Trophoblast cell (in vitro differentiated cells and primary cell): ENCODE results near the gene SLC6A16.

Experiments
- DNase-seq, 2 donors: peaks; one replicate each; pipeline ENCODE4 v3.0.0-alpha.2; 2016
- H2AFZ ChIP-seq: 2 replicates; pipeline ENCODE4 v1.6.1; 2013; ENCODE audit warnings: low read length, moderate library complexity, mild to moderate bottlenecking; ENCODE audit not compliant: insufficient read depth, poor library complexity
- H2AK5ac ChIP-seq: 2 replicates; pipeline ENCODE4 v1.6.1; 2013; ENCODE audit warnings: mild to moderate bottlenecking, low read length
- H2BK120ac ChIP-seq: 2 replicates; pipeline ENCODE4 v1.6.1; 2013; ENCODE audit warnings: low read length, mild to moderate bottlenecking, moderate library complexity; ENCODE audit not compliant: insufficient read depth, poor library complexity
- H2BK12ac ChIP-seq: 2 replicates; pipeline ENCODE4 v1.6.1; 2013; ENCODE audit warnings: mild to moderate bottlenecking, low read length, moderate library complexity
- H2BK5ac ChIP-seq: 2 replicates; pipeline ENCODE4 v1.6.1; 2013; ENCODE audit warnings: low read length, low read depth, moderate library complexity, mild to moderate bottlenecking; ENCODE audit not compliant: poor library complexity
- H3K14ac ChIP-seq: 2 replicates; pipeline ENCODE4 v1.6.1; 2013; ENCODE audit warnings: mild to moderate bottlenecking, low read length
- H3K18ac ChIP-seq: 2 replicates; pipeline ENCODE4 v1.6.1; 2013; ENCODE audit warnings: mild to moderate bottlenecking, low read length
- H3K23ac ChIP-seq: 2 replicates; pipeline ENCODE4 v1.6.1; 2013; ENCODE audit warnings: low read length
- H3K27ac ChIP-seq: 2 replicates; pipeline ENCODE4 v1.5.1; 2013; ENCODE audit warnings: low read depth, mild to moderate bottlenecking, inconsistent platforms, low read length, moderate library complexity
- H3K27me3 ChIP-seq: 2 replicates; pipeline ENCODE4 v1.6.1; 2013; ENCODE audit warnings: inconsistent platforms, mild to moderate bottlenecking, low read length, moderate library complexity; ENCODE audit not compliant: insufficient read depth
- H3K36me3 ChIP-seq, 2 experiments: 1 replicate in 1 of 2; 2 replicates in 1 of 2; pipeline ENCODE4 v1.6.1; 2013; ENCODE audit warnings: low read length in 2 of 2, mild to moderate bottlenecking in 2 of 2, moderate library complexity in 1 of 2; ENCODE audit not compliant: insufficient read depth in 2 of 2, control insufficient read depth in 1 of 2
- H3K4ac ChIP-seq: 2 replicates; pipeline ENCODE4 v1.6.1; 2013; ENCODE audit warnings: low read depth, mild to moderate bottlenecking, low read length, moderate library complexity
- H3K4me1 ChIP-seq, 2 experiments: 1 replicate in 1 of 2; 2 replicates in 1 of 2; pipeline ENCODE4 v1.6.1; 2013; ENCODE audit warnings: low read length in 2 of 2, mild to moderate bottlenecking in 2 of 2, moderate library complexity in 1 of 2; ENCODE audit not compliant: insufficient read depth in 2 of 2, control insufficient read depth in 1 of 2
- H3K4me2 ChIP-seq: 2 replicates; pipeline ENCODE4 v1.6.1; 2013; ENCODE audit warnings: inconsistent platforms, mild to moderate bottlenecking, low read length, moderate library complexity
- H3K4me3 ChIP-seq: 2 replicates; pipeline ENCODE4 v1.5.1; 2013; ENCODE audit warnings: mild to moderate bottlenecking, low read depth, low read length, inconsistent platforms
- H3K79me1 ChIP-seq: one replicate; pipeline ENCODE4 v1.6.1; 2013; ENCODE audit warnings: low read length
- H3K79me2 ChIP-seq: 2 replicates; pipeline ENCODE4 v1.6.1; 2013; ENCODE audit warnings: low read length, mild to moderate bottlenecking; ENCODE audit not compliant: control insufficient read depth, insufficient read depth, poor library complexity
- H3K9ac ChIP-seq: 2 replicates; pipeline ENCODE4 v1.6.1; 2013; ENCODE audit warnings: mild to moderate bottlenecking, low read length
- H3K9me3 ChIP-seq: 2 replicates; pipeline ENCODE4 v1.6.1; 2013; ENCODE audit warnings: low read depth, mild to moderate bottlenecking, control low read depth, inconsistent platforms, low read length; ENCODE audit not compliant: insufficient read depth
- H4K12ac ChIP-seq: 2 replicates; pipeline ENCODE4 v1.6.1; 2013; ENCODE audit warnings: low read depth, mild to moderate bottlenecking, low read length, moderate library complexity
- H4K8ac ChIP-seq: 2 replicates; pipeline ENCODE4 v1.6.1; 2013; ENCODE audit warnings: low read depth, mild to moderate bottlenecking, low read length, moderate library complexity
- H4K91ac ChIP-seq: one replicate; pipeline ENCODE4 v1.6.1; 2013; ENCODE audit warnings: low read depth, mild to moderate bottlenecking, low read length, moderate library complexity
- WGBS: extraction: QIAGEN DNeasy Blood & Tissue Kit; methylation state at CpG from one replicate; pipeline ENCODE4 v1.1.7; 2013; ENCODE audit warnings: missing lambda C conversion rate; ENCODE audit not compliant: insufficient read length, insufficient coverage; ENCODE audit errors: extremely low coverage; 5-methylcytosine and 5-hydroxymethylcytosine counted together

SLC6A16 gene

GRCh38 chr19:49336482-49337266 is 11.7 kb upstream of the SLC6A16 start:
- H3K4me1 ChIP-seq: peaks cover 12 to 15% of the 10 kb centered on the region in 2 experiments
- no peak overlapping the region for H3K23ac ChIP-seq
- H3K79me2 ChIP-seq: no peaks in the 10 kb centered on the region
- no peak overlapping the region for H4K8ac ChIP-seq
- no peak overlapping the region for H2BK12ac ChIP-seq
- no peak overlapping the region for H4K91ac ChIP-seq
- no peak overlapping the region for H2AFZ ChIP-seq
- no peak overlapping the region for H3K9ac ChIP-seq
- no peak overlapping the region for H3K4me3 ChIP-seq
- DNase-seq: no peak
- no peak overlapping the region for H2AK5ac ChIP-seq
- no peak overlapping the region for H3K14ac ChIP-seq
- no peaks in the 10 kb centered on the region for H3K27me3 ChIP-seq
- no peak overlapping the region for H2BK120ac ChIP-seq
- H3K4me2 ChIP-seq: no peak overlapping the region
- no peak overlapping the region for H3K4ac ChIP-seq
- no peak overlapping the region for H2BK5ac ChIP-seq
- WGBS: no CpG with 5 or more reads among the region's 10 CpGs
- peaks cover 9% of the 10 kb centered on the region for H3K9me3 ChIP-seq
- no peaks in the 10 kb centered on the region for H3K79me1 ChIP-seq
- H3K27ac ChIP-seq: no peak overlapping the region
- no peak overlapping the region for H4K12ac ChIP-seq
- H3K36me3 ChIP-seq: peaks cover 19 to 28% of the 10 kb centered on the region in 2 experiments
- no peak overlapping the region for H3K18ac ChIP-seq

DNA sequence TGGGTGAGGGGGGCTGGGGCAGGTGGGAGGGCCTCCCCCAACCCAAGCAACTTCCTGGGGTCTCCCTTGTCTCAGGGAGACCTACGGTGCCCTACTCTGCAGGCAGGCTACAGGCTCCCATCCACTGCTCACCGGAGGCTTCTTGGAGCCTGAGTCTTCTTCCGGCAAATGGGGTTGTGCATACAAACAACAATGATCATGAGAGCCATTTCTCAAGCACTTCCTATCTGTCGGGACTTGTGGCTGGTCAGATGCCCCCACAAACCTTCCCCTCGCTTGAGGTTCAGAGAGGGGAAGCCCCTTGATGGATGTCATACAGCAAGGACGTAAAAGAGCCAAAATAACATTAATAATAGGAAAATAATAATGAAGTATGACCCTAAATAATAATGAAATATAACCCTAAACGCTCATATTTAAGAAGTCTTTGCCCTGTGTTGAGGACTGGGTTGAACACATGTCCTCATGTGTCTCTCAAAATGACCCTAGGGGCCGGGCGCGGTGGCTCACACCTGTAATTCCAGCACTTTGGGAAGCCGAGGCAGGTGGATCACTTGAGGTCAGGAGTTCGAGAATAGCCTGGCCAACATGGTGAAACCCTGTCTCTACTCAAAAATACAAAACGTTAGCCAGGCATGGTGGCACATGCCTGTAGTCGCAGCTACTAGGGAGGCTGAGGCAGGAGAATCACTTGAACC is 10.9 kb upstream of the SLC6A16 start:
- H3K79me1 ChIP-seq: no peaks in the 10 kb centered on the region
- no peak overlapping the region for H3K9ac ChIP-seq
- no peak overlapping the region for H3K4me3 ChIP-seq
- H3K14ac ChIP-seq: no peak overlapping the region
- no peak overlapping the region for H2BK5ac ChIP-seq
- H2BK12ac ChIP-seq: no peak overlapping the region
- H3K27me3 ChIP-seq: no peaks in the 10 kb centered on the region
- H2AFZ ChIP-seq: no peak overlapping the region
- DNase-seq: no peak
- no peak overlapping the region for H4K8ac ChIP-seq
- no peak overlapping the region for H3K4me2 ChIP-seq
- no peak overlapping the region for H3K4ac ChIP-seq
- no CpG with 5 or more reads among the region's 14 CpGs for WGBS
- H3K4me1 ChIP-seq: peaks cover 12 to 15% of the 10 kb centered on the region in 2 experiments
- no peak overlapping the region for H4K91ac ChIP-seq
- no peak overlapping the region for H3K27ac ChIP-seq
- peaks cover 9% of the 10 kb centered on the region for H3K9me3 ChIP-seq
- H4K12ac ChIP-seq: no peak overlapping the region
- H3K23ac ChIP-seq: no peak overlapping the region
- H3K79me2 ChIP-seq: no peaks in the 10 kb centered on the region
- H3K36me3 ChIP-seq: peaks cover 11 to 20% of the 10 kb centered on the region in 2 experiments
- H3K18ac ChIP-seq: no peak overlapping the region
- no peak overlapping the region for H2BK120ac ChIP-seq
- H2AK5ac ChIP-seq: no peak overlapping the region

GRCh38 chr19:49335071-49335783 is 10.2 kb upstream of the SLC6A16 start, which contains the start of gene CD37:
Gene CD37 (plus strand): TSS chr19:49335406. CDS start chr19:49335541, 135 bp downstream.
- no CpG with 5 or more reads among the region's 13 CpGs for WGBS
- no peak within 1 kb of the TSS for H3K4ac ChIP-seq
- no peak within 1 kb of the TSS for H3K4me2 ChIP-seq

DNA sequence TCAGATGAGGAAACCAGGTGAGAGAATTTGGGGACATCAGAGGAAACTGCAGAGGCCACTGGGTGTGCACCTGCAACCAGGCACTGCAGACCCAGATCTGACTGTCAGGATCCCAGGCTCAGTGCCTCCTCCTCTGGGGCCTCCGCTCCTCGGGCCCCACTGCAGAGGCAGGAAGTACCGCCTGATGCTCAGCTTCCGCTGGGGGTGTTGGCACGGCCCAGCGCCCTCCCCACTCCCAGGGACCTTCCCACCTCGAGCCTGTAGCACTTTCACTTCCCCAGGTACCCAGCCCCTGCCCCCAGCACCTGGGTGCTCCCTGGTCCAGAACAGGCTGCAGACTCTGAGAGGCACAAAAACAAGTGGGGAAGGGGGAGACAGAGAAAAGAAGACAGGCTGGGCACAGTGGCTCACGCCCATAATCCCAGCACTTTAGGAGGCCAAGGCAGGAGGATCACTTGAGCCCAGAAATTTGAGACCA is 8.9 kb upstream of the SLC6A16 start:
- no peak overlapping the region for H2BK12ac ChIP-seq
- H3K9me3 ChIP-seq: peaks cover 2% of the 10 kb centered on the region
- no peaks in the 10 kb centered on the region for H3K79me2 ChIP-seq
- WGBS: no CpG with 5 or more reads among the region's 8 CpGs
- no peaks in the 10 kb centered on the region for H3K79me1 ChIP-seq
- H4K8ac ChIP-seq: no peak overlapping the region
- H3K4ac ChIP-seq: no peak overlapping the region
- H2AFZ ChIP-seq: no peak overlapping the region
- peaks cover 4 to 5% of the 10 kb centered on the region in 2 experiments for H3K4me1 ChIP-seq
- H3K18ac ChIP-seq: no peak overlapping the region
- H4K91ac ChIP-seq: no peak overlapping the region
- no peak for DNase-seq
- no peak overlapping the region for H3K27ac ChIP-seq
- H3K9ac ChIP-seq: no peak overlapping the region
- H2BK120ac ChIP-seq: no peak overlapping the region
- H3K23ac ChIP-seq: no peak overlapping the region
- no peak overlapping the region for H3K4me3 ChIP-seq
- no peak overlapping the region for H2AK5ac ChIP-seq
- no peak overlapping the region for H4K12ac ChIP-seq
- H3K4me2 ChIP-seq: no peak overlapping the region
- H3K36me3 ChIP-seq: peaks cover 7 to 9% of the 10 kb centered on the region in 2 experiments
- H3K27me3 ChIP-seq: no peaks in the 10 kb centered on the region
- H2BK5ac ChIP-seq: no peak overlapping the region
- H3K14ac ChIP-seq: no peak overlapping the region

More at GRCh38 chr19:49335071-49335783, 10.2 kb upstream of the SLC6A16 start, which contains the start of gene CD37:
- Histone ChIP-seq H4K8ac (no peak within 1 kb of the TSS), H4K12ac (no peak within 1 kb of the TSS), H3K36me3 (peaks cover 7 to 14% of the 10 kb centered on the region in 2 experiments), H3K9me3 (peaks cover 9% of the 10 kb centered on the region), H3K27me3 (no peaks in the 10 kb centered on the region), H3K79me2 (no peaks in the 10 kb centered on the region), H3K79me1 (no peaks in the 10 kb centered on the region), H2BK12ac (no peak within 1 kb of the TSS), H3K4me1 (peaks cover 12 to 15% of the 10 kb centered on the region in 2 experiments), H2BK5ac (no peak within 1 kb of the TSS), H3K9ac (no peak within 1 kb of the TSS), H3K4me3 (no peak within 1 kb of the TSS), H3K27ac (no peak within 1 kb of the TSS), H2AK5ac (no peak within 1 kb of the TSS), H3K14ac (no peak within 1 kb of the TSS), H3K18ac (no peak within 1 kb of the TSS), H2AFZ (no peak within 1 kb of the TSS), H4K91ac (no peak within 1 kb of the TSS), H2BK120ac (no peak within 1 kb of the TSS), H3K23ac (no peak within 1 kb of the TSS)
- no peak for DNase-seq
